Right lobe of liver (tissue), 4 donors: Measurements from ENCODE around the gene MYO1C.

Source experiments
- POLR2A ChIP-seq: fragments of 450-650 bp; IDR thresholded peaks from one replicate; pipeline ENCODE4 v1.6.1; 2017; ENCODE audit warnings: antibody characterized with exemption, mild to moderate bottlenecking
- TF ChIP-seq, protein P1 (sequence below), 4 donors: fragments of 200-600 bp in 3 of 4; fragments of 450-650 bp in 1 of 4; IDR thresholded peaks; one replicate each; pipeline versions ENCODE4 v1.5.1 to v1.8.0; 2016 to 2022; ENCODE audit warnings: antibody characterized with exemption in 4 of 4, mild to moderate bottlenecking in 2 of 4
- donor health status: DM: no; HTN: no; CAD: no.
- donor health status: DM: no; HTN: no; CAD: no.
- donor health status: DM: no; HTN: yes; CAD: no.

- TF ChIP-seq, protein P1, sequence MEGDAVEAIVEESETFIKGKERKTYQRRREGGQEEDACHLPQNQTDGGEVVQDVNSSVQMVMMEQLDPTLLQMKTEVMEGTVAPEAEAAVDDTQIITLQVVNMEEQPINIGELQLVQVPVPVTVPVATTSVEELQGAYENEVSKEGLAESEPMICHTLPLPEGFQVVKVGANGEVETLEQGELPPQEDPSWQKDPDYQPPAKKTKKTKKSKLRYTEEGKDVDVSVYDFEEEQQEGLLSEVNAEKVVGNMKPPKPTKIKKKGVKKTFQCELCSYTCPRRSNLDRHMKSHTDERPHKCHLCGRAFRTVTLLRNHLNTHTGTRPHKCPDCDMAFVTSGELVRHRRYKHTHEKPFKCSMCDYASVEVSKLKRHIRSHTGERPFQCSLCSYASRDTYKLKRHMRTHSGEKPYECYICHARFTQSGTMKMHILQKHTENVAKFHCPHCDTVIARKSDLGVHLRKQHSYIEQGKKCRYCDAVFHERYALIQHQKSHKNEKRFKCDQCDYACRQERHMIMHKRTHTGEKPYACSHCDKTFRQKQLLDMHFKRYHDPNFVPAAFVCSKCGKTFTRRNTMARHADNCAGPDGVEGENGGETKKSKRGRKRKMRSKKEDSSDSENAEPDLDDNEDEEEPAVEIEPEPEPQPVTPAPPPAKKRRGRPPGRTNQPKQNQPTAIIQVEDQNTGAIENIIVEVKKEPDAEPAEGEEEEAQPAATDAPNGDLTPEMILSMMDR (IDR thresholded peaks at IDR 0.05) = no peak
- TF ChIP-seq POLR2A = no peak
Measured at GRCh38 chr17:1422885-1423284, 69.6 kb downstream of the MYO1C start.
